Stimulated activated CD8-positive, alpha-beta memory T cell treated with anti-CD3 and anti-CD28 coated beads, Interleukin-15, amount 100 ng/mL, for 24 hours (primary cell): ENCODE measurements around the gene IDH3B.
"Not testable (repeated sequence)": the region's sequence is repeated elsewhere in the genome, so short reads cannot be mapped to it uniquely, and the experiment has no call there.

Experiments
- DNase-seq: peaks from one replicate; pipeline ENCODE4 v3.0.0-alpha.2; 2020; ENCODE audit warnings: low read depth

The IDH3B gene

GRCh38 chr20:2694519-2694918 is 30.5 kb upstream of the IDH3B start:
- no peak for DNase-seq

- DNase-seq = no peak
Observed at GRCh38 chr20:2694008-2694471, 30.0 kb upstream of the IDH3B start.

- no peak for DNase-seq
Observed at GRCh38 chr20:2693286-2694007, 29.4 kb upstream of the IDH3B start.

- no peak for DNase-seq
Observed at GRCh38 chr20:2692886-2693285, 28.9 kb upstream of the IDH3B start.

GRCh38 chr20:2692036-2692885 is 28.2 kb upstream of the IDH3B start, which contains the start of gene EBF4:
Gene EBF4, plus strand, starts transcription at chr20:2692780. Its CDS starts 866 bp downstream, at chr20:2693646.
- DNase-seq = no peak

- no peak for DNase-seq
Observed at GRCh38 chr20:2691663-2692035, 27.6 kb upstream of the IDH3B start.

GRCh38 chr20:2691127-2691526 is 27.1 kb upstream of the IDH3B start:
- no peak for DNase-seq

- no peak for DNase-seq
Observed at GRCh38 chr20:2690718-2691117, 26.7 kb upstream of the IDH3B start.

- DNase-seq = no peak
Observed at GRCh38 chr20:2690213-2690612, 26.2 kb upstream of the IDH3B start.

- no peak for DNase-seq
Observed at GRCh38 chr20:2688041-2688591, 24.1 kb upstream of the IDH3B start.

GRCh38 chr20:2687514-2687913 is 23.5 kb upstream of the IDH3B start:
- no peak for DNase-seq

GRCh38 chr20:2684817-2685216 is 20.8 kb upstream of the IDH3B start:
- DNase-seq = not testable (repeated sequence)

- not testable (repeated sequence) for DNase-seq
Observed at GRCh38 chr20:2682040-2682439, 18.0 kb upstream of the IDH3B start.

GRCh38 chr20:2680046-2680445 is 16.0 kb upstream of the IDH3B start:
- no peak for DNase-seq

- no peak for DNase-seq
Observed at GRCh38 chr20:2673453-2673852, 9.4 kb upstream of the IDH3B start.

GRCh38 chr20:2672446-2672845 is 8.4 kb upstream of the IDH3B start:
- no peak for DNase-seq

- no peak for DNase-seq
Observed at GRCh38 chr20:2671977-2672376, 8.0 kb upstream of the IDH3B start.

GRCh38 chr20:2663364-2663886 is 591 bp downstream of the IDH3B start:
- no peak for DNase-seq

GRCh38 chr20:2659547-2659946 is 4.5 kb downstream of the IDH3B start:
- DNase-seq = no peak

GRCh38 chr20:2658414-2659354 is 5.3 kb downstream of the IDH3B start:
- DNase-seq = no peak

- DNase-seq = no peak
Observed at GRCh38 chr20:2657674-2658073, 6.3 kb downstream of the IDH3B start.

- DNase-seq = no peak
Observed at GRCh38 chr20:2657241-2657640, 6.8 kb downstream of the IDH3B start.
